Ovary (tissue), 3 donors: ENCODE results near the gene EXOG.

Experiments
- CTCF ChIP-seq, 3 donors: fragments of 450-650 bp in 2 of 3; fragments of 200-600 bp in 1 of 3; IDR thresholded peaks; one replicate each; pipeline versions ENCODE4 v1.5.1 to v1.8.0; 2016 to 2022; ENCODE audit warnings: antibody characterized with exemption in 3 of 3, mild to moderate bottlenecking in 1 of 3
- EP300 ChIP-seq: sonication (generic); formaldehyde crosslinking; IDR thresholded peaks from one replicate; pipeline ENCODE4 v1.6.1; 2017; ENCODE audit warnings: antibody characterized with exemption
- POLR2A ChIP-seq: fragments of 450-650 bp; IDR thresholded peaks from one replicate; pipeline ENCODE4 v1.6.1; 2017; ENCODE audit warnings: antibody characterized with exemption, mild to moderate bottlenecking, moderate library complexity
- donor health status: DM: no; HTN: no; CAD: no.

GRCh38 chr3:38551026-38551832 lies 55.1 kb downstream of the EXOG start:
- no peak for TF ChIP-seq CTCF (IDR thresholded peaks at IDR 0.05)
- no peak for TF ChIP-seq POLR2A
- no peak for TF ChIP-seq EP300
